HG03457 (cell line): ENCODE measurements around the gene BMP5.

Source experiments
- ATAC-seq: cut with Tn5 transposase; IDR thresholded peaks from one replicate; pipeline ENCODE4 v1.9.1; 2021; ENCODE audit warnings: moderate number of reproducible peaks; ENCODE audit not compliant: unreplicated experiment

The BMP5 gene

DNA sequence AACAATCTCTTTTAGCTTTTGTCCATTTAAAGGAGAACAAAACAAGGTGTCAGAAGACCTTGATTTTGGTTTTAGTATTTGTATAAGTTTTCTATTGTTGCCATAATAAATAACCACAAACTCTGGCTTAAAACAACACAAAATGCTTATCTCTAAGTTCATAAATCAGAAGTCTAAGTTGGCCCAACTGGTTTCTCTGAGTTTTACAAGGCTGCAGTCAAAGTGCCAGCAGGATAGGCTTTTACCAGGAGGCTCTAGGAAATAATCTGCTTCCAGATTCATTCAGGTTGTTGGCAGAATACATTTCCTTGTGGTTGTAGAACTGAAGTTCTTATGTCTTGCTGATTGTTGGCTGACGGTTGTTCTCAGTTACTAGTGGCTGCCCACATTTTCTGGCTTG is 149.2 kb downstream of the BMP5 start:
- no peak for ATAC-seq

GRCh38 chr6:55714831-55715230 is 160.6 kb downstream of the BMP5 start:
- ATAC-seq = no peak

DNA sequence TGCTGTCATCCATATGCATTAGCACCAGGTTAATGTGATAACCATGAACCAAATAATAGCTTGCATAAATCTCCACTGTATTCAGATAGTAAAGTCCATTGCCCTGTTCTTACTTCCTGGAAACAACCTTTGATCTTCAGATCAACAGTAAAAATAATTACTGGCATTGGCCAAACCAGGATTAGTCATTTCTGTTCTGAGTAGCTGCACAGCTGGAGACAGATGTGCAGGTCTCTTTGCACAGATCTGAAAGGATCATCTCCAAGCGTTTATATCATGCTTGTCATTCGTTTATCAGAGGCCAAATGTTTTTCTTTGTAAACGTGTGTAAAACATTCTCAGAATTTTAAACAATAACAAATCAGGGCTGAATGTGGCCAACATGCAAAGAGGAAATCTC is 162.0 kb downstream of the BMP5 start:
- no peak for ATAC-seq

DNA sequence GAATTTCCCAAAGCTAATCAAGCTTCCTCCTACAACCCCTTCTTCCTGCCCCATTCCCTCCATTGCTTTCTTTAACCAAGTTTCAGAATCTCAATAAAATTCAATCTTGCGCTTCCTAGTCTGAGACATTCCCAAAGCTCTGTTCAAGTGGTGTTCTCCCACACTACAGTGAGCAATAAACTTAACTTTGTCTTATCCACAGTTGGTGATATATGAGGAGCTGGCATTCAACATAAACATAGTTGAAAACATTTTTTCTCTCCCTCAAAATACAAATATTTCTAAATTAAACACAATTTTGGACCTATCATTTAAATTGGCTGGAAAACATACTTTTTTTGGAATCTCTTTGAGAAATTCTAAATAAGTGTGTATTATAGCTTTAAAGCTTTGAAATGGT is 166.7 kb downstream of the BMP5 start:
- ATAC-seq = no peak

DNA sequence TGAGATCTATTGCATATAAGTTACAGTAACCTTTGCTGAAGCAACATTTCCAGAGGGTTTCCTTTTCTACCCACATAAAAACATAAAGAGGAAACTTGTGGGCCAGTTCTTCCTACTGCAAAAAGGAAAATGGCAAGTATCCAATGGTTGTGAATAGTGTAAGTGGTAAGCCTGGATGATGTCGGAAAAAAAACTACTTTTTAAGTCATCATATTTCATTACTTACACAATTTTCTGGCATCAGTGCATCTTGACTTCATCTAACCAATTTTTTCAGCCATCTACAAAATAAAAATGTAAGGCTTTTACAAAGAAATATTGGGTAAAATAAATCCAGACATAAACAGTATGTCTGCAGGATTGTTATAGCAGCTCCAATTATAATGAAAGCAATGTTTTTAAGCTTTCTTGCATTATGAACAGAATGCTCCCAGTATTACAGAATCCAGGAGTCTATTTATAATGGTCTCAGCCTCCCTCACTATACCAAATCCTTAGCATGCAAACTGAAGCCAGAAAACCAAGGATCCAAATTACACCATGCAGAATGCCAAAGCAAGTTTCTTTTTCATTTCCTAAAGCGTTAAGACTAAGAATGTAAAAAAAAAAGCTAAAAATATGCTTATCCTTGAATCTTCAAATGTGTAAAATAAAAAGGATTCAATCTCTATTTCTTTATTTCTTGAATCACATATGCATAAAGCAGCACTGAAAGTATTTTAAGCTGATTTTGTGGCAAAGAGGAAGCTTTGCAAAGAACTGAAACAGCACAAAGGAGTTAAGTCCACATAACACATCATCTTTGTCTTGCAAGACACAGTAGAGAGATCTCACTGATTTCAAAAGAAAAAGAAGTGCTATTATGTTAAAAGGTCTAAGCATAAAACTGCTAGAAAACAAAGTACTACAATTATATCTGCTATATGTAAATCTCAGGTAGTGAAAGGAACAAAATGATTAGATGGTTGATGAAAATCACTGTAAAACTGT is 169.6 kb downstream of the BMP5 start:
- no peak for ATAC-seq

DNA sequence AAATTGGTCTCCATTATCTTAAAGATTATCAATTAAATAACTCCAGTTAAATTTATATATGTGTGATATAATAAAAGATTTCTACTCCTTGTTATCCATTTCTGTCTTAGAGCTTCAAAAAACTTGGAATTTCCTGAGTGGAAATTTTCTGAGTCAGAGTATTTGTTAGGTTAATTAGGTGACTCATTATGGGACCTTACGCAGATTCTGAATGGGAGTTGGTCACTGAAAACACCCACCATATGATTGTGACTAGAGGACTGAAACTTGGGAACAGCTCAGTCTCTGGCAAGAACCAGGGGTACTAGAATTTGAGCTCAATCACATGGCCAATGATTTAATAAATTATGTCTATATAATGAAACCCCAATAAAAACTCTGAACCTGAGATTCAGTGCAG is 171.0 kb downstream of the BMP5 start:
- no peak for ATAC-seq
